Measurements from ENCODE around the gene GABARAPL1.

- TF ChIP-seq POLR2A (IDR thresholded peaks at IDR 0.05) (no peak), CTCF (IDR thresholded peaks at IDR 0.05) (no peak)
Measured at GRCh38 chr12:10210225-10210624, 2.5 kb upstream of the GABARAPL1 start.

Data from thyroid gland (tissue), 4 donors.